ENCODE results near the gene IDH1.
"Not testable (repeated sequence)": the region's sequence is repeated elsewhere in the genome, so short reads cannot be mapped to it uniquely, and the experiment has no call there.

IDH1 gene

DNA sequence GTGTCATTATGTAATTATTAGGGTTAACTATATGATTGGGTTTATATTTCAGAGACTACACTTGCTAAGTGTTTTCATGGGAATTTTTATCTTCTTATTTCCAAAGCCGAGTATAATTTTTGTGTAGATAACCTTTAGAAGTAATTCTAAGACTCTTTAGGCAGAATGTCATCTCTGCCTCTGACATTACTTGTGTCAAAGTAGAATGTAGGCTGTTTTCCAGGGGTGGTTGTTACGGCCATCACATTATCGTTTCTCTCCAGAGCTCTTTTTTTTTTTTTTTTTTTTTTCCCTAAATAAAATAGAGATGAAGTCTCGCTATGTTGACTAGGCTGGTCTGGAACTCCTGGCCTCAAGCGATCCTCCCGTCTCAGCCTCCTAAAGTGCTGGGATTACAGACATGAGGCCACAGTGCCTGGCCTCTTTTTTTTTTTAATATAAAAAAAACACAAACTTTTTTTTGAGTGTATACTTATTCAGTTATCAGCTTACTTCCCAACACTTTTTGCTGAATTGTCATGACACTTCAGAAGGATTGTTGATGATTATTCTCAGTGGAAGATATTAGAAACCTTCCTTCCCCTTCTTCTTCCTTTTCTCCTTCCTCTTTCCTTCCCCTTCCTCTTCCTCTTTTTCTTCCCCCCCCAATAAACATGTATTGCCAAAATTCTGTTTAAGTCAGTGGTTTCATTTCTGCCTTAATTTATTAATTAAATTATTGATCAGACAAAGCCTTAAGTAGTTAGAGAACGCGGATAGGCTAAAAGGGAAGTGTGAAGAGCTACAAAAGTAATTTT lies 13.5 kb upstream of the IDH1 start:
- DNase-seq (ENCODE audit: low read depth in 1 of 2, low spot score in 1 of 2), result no peak
- Histone ChIP-seq H3K4me3 (replicated peaks; ENCODE audit: insufficient read depth, low read length) (peak overlapping the region; percentile 90), H3K27me3 (ENCODE audit: insufficient read depth, poor library complexity, severe bottlenecking) (no peaks in the 10 kb centered on the region), H3K27ac (replicated peaks) (peak overlapping the region; percentile 48)
- peak; percentile 93 for TF ChIP-seq SPI1 (IDR thresholded peaks at IDR 0.05; ENCODE audit: borderline replicate concordance, low read depth)
- TF ChIP-seq, protein P1, sequence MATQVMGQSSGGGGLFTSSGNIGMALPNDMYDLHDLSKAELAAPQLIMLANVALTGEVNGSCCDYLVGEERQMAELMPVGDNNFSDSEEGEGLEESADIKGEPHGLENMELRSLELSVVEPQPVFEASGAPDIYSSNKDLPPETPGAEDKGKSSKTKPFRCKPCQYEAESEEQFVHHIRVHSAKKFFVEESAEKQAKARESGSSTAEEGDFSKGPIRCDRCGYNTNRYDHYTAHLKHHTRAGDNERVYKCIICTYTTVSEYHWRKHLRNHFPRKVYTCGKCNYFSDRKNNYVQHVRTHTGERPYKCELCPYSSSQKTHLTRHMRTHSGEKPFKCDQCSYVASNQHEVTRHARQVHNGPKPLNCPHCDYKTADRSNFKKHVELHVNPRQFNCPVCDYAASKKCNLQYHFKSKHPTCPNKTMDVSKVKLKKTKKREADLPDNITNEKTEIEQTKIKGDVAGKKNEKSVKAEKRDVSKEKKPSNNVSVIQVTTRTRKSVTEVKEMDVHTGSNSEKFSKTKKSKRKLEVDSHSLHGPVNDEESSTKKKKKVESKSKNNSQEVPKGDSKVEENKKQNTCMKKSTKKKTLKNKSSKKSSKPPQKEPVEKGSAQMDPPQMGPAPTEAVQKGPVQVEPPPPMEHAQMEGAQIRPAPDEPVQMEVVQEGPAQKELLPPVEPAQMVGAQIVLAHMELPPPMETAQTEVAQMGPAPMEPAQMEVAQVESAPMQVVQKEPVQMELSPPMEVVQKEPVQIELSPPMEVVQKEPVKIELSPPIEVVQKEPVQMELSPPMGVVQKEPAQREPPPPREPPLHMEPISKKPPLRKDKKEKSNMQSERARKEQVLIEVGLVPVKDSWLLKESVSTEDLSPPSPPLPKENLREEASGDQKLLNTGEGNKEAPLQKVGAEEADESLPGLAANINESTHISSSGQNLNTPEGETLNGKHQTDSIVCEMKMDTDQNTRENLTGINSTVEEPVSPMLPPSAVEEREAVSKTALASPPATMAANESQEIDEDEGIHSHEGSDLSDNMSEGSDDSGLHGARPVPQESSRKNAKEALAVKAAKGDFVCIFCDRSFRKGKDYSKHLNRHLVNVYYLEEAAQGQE (IDR thresholded peaks at IDR 0.05; ENCODE audit: insufficient replicate concordance, low read depth), result no peak

DNA sequence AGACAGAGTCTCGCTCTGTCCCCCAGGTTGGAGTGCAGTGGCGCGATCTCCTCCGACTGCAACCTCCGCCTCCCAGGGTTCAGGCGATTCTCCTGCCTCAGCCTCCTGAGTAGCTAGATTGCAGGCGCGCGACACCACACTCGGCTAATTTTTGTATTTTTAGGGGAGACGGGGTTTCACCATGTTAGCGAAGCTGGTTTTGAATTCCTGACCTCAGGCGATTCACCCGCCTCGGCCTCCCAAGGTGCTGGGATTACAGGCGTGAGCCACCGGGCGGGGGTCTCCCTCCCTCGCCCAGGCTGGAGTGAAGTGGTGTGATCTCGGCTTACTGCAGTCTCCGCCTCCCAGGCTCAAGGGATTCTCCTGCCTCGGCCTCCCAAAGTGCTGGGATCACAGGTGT lies 12.7 kb upstream of the IDH1 start:
- H3K27me3 ChIP-seq (ENCODE audit: insufficient read depth, poor library complexity, severe bottlenecking); DNase-seq (ENCODE audit: low read depth in 1 of 2, low spot score in 1 of 2): not testable (repeated sequence)
- peak overlapping the region; percentile 48 for H3K27ac ChIP-seq (replicated peaks)
- peak overlapping the region; percentile 90 for H3K4me3 ChIP-seq (replicated peaks; ENCODE audit: insufficient read depth, low read length)

DNA sequence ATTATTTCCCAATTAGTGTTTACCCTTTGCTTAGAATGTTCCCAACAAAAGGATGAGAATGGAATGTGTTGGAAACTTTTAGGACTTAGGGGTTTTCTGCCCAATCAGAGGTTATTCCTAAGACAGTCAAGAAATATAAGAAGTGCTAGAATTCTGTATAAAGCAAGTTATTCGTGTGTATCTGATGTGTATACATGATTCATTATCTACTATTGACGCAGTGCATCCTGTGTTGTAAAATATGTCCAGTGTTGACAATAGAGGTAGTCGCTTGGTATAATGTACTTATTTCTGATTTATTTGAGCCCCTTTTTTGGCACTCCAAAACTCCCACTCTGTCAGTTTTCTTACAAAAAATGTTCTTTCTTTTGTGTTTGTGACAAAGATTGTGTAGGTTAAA lies 12.1 kb upstream of the IDH1 start:
- no peaks in the 10 kb centered on the region for H3K27me3 ChIP-seq (ENCODE audit: insufficient read depth, poor library complexity, severe bottlenecking)
- peak overlapping the region; percentile 86 for H3K27ac ChIP-seq (replicated peaks)
- peak overlapping the region; percentile 90 for H3K4me3 ChIP-seq (replicated peaks; ENCODE audit: insufficient read depth, low read length)
- TF ChIP-seq, protein P1 (IDR thresholded peaks at IDR 0.05; ENCODE audit: insufficient replicate concordance, low read depth), result no peak
- DNase-seq (ENCODE audit: low read depth in 1 of 2, low spot score in 1 of 2), result no peak

DNA sequence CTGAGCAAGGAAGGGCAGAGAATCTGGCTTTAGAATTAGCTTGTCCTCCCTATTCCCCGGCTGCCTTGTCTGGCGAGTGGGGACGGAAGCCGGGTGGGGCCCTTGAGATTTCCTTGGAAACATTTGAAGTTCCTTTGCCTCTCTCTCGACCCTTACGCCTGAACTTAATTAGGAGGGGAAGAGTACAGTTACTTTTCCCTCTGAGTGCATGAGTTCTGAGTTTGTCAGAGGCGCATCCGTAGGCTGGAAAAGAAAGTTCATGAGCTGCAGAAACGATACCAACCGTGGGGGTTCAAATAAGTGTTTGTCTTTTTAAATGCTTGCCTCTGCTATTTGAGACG lies 11.7 kb upstream of the IDH1 start:
- Histone ChIP-seq H3K27me3 (ENCODE audit: insufficient read depth, poor library complexity, severe bottlenecking) (no peaks in the 10 kb centered on the region), H3K4me3 (replicated peaks; ENCODE audit: insufficient read depth, low read length) (peak overlapping the region; percentile 90), H3K27ac (replicated peaks) (peak overlapping the region; percentile 86)
- no peak for DNase-seq (ENCODE audit: low read depth in 1 of 2, low spot score in 1 of 2)
- TF ChIP-seq SPI1 (IDR thresholded peaks at IDR 0.05; ENCODE audit: borderline replicate concordance, low read depth), result no peak
- TF ChIP-seq, protein P2, sequence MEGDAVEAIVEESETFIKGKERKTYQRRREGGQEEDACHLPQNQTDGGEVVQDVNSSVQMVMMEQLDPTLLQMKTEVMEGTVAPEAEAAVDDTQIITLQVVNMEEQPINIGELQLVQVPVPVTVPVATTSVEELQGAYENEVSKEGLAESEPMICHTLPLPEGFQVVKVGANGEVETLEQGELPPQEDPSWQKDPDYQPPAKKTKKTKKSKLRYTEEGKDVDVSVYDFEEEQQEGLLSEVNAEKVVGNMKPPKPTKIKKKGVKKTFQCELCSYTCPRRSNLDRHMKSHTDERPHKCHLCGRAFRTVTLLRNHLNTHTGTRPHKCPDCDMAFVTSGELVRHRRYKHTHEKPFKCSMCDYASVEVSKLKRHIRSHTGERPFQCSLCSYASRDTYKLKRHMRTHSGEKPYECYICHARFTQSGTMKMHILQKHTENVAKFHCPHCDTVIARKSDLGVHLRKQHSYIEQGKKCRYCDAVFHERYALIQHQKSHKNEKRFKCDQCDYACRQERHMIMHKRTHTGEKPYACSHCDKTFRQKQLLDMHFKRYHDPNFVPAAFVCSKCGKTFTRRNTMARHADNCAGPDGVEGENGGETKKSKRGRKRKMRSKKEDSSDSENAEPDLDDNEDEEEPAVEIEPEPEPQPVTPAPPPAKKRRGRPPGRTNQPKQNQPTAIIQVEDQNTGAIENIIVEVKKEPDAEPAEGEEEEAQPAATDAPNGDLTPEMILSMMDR (IDR thresholded peaks at IDR 0.05; ENCODE audit: insufficient read depth, low read length), result no peak
- TF ChIP-seq GABPA (IDR thresholded peaks at IDR 0.05; ENCODE audit: low read depth), result no peak
- TF ChIP-seq, protein P1 (IDR thresholded peaks at IDR 0.05; ENCODE audit: insufficient replicate concordance, low read depth), result no peak
- no peak for TF ChIP-seq POLR2AphosphoS5 (IDR thresholded peaks at IDR 0.05; ENCODE audit: low read depth)

Data from HL-60 (cell line).